RWPE2 (cell line): ENCODE data around the gene FAM3C.

ENCODE experiments used
- ATAC-seq: fragments of 200-7000 bp; cut with Tn5 transposase; 3 replicates; pipeline ENCODE4 v1.9.1; 2021; ENCODE audit warnings: low read depth
- DNase-seq: peaks from one replicate; pipeline ENCODE4 v3.0.0-alpha.2; 2020; ENCODE audit warnings: low spot score
- H3K27ac ChIP-seq: fragments of 450-650 bp; 2 replicates; pipeline ENCODE4 v1.5.1; 2017; ENCODE audit warnings: mild to moderate bottlenecking; ENCODE audit not compliant: poor library complexity, severe bottlenecking
- H3K27me3 ChIP-seq: fragments of 250-450 bp; sonication (Bioruptor Pico); 2 replicates; pipeline ENCODE4 v1.5.1; 2021; ENCODE audit warnings: mild to moderate bottlenecking, moderate library complexity; ENCODE audit not compliant: insufficient read depth, poor library complexity, severe bottlenecking
- H3K36me3 ChIP-seq: fragments of 250-450 bp; sonication (Bioruptor Pico); 2 replicates; pipeline ENCODE4 v1.5.1; 2020; ENCODE audit warnings: low read depth, mild to moderate bottlenecking, moderate library complexity
- H3K4me1 ChIP-seq: fragments of 250-450 bp; sonication (Bioruptor Pico); 2 replicates; pipeline ENCODE4 v1.5.1; 2021; ENCODE audit warnings: mild to moderate bottlenecking, moderate library complexity; ENCODE audit not compliant: insufficient read depth, poor library complexity, severe bottlenecking
- H3K4me3 ChIP-seq: fragments of 250-450 bp; sonication (Bioruptor Pico); 2 replicates; pipeline ENCODE4 v1.5.1; 2021; ENCODE audit warnings: mild to moderate bottlenecking, moderate library complexity; ENCODE audit not compliant: severe bottlenecking
- H3K9me3 ChIP-seq: fragments of 250-450 bp; sonication (Bioruptor Pico); 2 replicates; pipeline ENCODE4 v1.5.1; 2021; ENCODE audit warnings: mild to moderate bottlenecking, moderate library complexity; ENCODE audit not compliant: severe bottlenecking
- TF ChIP-seq, protein P1 (sequence below): fragments of 450-650 bp; IDR thresholded peaks from one replicate; pipeline ENCODE4 v1.5.1; 2017; ENCODE audit warnings: mild to moderate bottlenecking, moderate library complexity; ENCODE audit not compliant: poor library complexity, severe bottlenecking

FAM3C gene

DNA sequence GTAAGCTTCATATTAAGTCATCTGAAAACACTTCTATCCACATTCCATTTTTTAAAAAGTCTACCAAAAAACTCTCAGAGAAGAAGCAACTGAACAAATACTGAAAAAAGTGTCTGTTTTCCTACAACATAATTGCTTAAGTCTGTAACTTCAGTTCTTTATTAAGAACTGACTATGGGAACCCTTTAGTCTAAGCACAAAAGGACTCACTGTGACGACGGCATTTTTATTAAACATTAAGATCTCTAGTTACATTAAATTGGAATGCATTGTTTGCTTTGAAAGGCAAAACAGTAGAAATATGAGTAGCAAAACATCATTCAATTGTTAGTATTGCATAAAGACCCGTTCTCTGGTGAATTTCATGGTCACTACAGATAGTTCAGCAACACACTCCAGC, 5.8 kb upstream of the FAM3C start:
- DNase-seq (no peak), ATAC-seq (no peak)
- no peak overlapping the region for H3K27ac ChIP-seq
- no peaks in the 10 kb centered on the region for H3K4me1 ChIP-seq
- no peaks in the 10 kb centered on the region for H3K27me3 ChIP-seq
- TF ChIP-seq, protein P1, sequence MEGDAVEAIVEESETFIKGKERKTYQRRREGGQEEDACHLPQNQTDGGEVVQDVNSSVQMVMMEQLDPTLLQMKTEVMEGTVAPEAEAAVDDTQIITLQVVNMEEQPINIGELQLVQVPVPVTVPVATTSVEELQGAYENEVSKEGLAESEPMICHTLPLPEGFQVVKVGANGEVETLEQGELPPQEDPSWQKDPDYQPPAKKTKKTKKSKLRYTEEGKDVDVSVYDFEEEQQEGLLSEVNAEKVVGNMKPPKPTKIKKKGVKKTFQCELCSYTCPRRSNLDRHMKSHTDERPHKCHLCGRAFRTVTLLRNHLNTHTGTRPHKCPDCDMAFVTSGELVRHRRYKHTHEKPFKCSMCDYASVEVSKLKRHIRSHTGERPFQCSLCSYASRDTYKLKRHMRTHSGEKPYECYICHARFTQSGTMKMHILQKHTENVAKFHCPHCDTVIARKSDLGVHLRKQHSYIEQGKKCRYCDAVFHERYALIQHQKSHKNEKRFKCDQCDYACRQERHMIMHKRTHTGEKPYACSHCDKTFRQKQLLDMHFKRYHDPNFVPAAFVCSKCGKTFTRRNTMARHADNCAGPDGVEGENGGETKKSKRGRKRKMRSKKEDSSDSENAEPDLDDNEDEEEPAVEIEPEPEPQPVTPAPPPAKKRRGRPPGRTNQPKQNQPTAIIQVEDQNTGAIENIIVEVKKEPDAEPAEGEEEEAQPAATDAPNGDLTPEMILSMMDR = no peak
- H3K9me3 ChIP-seq = no peaks in the 10 kb centered on the region
- no peaks in the 10 kb centered on the region for H3K36me3 ChIP-seq
- no peak overlapping the region for H3K4me3 ChIP-seq

DNA sequence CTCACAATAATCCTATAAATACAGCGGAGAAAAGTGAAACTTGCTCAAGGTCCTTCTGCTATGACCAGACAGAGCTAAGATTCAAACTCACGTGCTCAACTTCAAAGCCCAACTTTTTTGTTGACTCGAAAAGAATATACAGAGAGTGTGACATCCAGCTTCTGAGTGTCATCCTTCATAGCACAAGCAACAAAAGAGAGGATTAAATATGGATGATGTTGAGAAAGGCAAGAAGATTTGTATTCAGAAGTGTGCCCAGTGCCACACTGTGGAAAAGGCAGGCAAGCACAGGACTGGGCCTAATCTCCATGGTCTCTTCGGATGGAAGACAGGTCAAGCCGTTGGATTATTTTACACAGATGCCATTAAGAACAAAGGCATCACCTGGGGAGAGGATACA, 2.1 kb upstream of the FAM3C start:
- no peak for ATAC-seq
- TF ChIP-seq, protein P1 = peak; percentile 30
- no peak overlapping the region for H3K4me3 ChIP-seq
- H3K27ac ChIP-seq = no peak overlapping the region
- peaks cover 11% of the 10 kb centered on the region for H3K4me1 ChIP-seq
- DNase-seq = no peak
- peaks cover 12% of the 10 kb centered on the region for H3K36me3 ChIP-seq
- H3K27me3 ChIP-seq = no peaks in the 10 kb centered on the region
- no peaks in the 10 kb centered on the region for H3K9me3 ChIP-seq

DNA sequence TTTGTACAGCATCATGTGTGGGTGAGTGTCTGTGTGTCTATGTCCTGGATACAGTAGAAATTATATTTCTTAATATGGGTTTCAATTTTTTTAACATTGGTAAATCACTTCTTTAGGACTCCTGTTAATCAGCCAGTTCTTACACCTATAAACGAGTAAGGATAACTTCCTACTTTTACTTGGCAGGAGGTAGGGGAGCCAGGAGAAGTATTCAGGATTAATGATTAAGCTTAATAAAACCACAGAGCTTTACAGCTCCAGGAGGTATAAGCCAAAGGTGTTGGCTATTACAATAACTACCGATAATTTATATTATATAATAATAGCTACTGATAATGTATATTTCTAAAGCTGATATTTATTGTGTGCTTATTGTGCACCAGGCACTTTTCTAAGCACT, 1.7 kb upstream of the FAM3C start:
- no peak overlapping the region for H3K27ac ChIP-seq
- H3K27me3 ChIP-seq = no peaks in the 10 kb centered on the region
- ATAC-seq = no peak
- no peaks in the 10 kb centered on the region for H3K9me3 ChIP-seq
- DNase-seq = no peak
- peaks cover 11% of the 10 kb centered on the region for H3K4me1 ChIP-seq
- peaks cover 15% of the 10 kb centered on the region for H3K36me3 ChIP-seq
- no peak overlapping the region for H3K4me3 ChIP-seq
- TF ChIP-seq, protein P1 = no peak

DNA sequence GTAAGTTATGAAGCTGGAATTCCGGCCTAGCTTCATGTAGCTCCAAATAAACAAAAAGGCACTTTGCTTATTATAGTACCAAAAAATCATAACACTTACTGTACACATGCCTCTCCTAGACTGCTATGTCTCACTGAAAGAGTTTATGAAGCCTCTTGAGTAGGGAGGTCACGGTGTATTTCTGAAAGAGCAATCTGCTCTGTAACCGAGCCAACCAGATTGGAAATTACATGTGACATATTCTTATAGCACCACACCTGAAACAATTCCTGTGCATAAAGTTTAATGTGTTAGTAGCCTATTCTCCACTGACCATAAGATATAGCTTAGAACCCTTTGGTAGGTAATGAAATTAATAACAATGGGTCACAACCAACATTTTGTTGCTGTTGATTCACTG, 1.3 kb upstream of the FAM3C start:
- no peak for ATAC-seq
- no peak for DNase-seq
- H3K27ac ChIP-seq = no peak overlapping the region
- TF ChIP-seq, protein P1 = no peak
- H3K4me3 ChIP-seq = no peak overlapping the region
- peaks cover 11% of the 10 kb centered on the region for H3K4me1 ChIP-seq
- no peaks in the 10 kb centered on the region for H3K27me3 ChIP-seq
- H3K9me3 ChIP-seq = no peaks in the 10 kb centered on the region
- peaks cover 19% of the 10 kb centered on the region for H3K36me3 ChIP-seq

DNA sequence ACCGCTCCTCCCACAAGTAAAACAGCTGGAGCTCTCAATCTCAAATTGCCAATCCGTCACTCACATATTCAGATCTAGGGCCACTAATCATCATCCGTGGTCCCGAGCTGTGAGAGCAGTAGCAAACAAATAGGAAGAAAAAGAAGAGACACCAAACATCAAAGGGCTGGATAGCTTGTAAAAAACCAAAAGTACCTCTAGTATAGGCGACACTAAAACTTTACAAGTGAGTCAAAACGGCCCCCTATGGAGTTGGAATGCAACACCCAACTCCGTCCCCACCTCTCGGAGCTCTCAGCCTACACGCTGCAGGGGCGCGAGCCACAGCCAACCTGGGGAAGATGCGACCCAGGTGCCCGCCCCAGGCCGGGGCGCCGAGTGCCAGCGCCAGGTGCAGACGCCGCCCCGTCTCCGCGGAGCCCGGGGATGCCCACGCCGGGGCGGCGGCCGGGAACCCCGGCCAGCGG, 581 bp downstream of the FAM3C start:
- peak; percentile 51 for ATAC-seq
- Histone ChIP-seq H3K27me3 (no peaks in the 10 kb centered on the region), H3K9me3 (no peaks in the 10 kb centered on the region), H3K36me3 (peaks cover 24% of the 10 kb centered on the region), H3K4me1 (peaks cover 11% of the 10 kb centered on the region), H3K27ac (peak overlapping the region; percentile 45), H3K4me3 (peak overlapping the region; percentile 90)
- TF ChIP-seq, protein P1 = no peak
- peak; percentile 48 for DNase-seq
